ENCODE results near the gene ROPN1B.

- TF ChIP-seq CTCF (conservative IDR thresholded peaks at IDR 0.05; ENCODE audit: low read length) (no peak), EZH2phosphoT487 (IDR thresholded peaks at IDR 0.05; ENCODE audit: borderline replicate concordance, low read depth, low read length) (no peak)
Observed at GRCh38 chr3:125965505-125965904, 3.5 kb upstream of the ROPN1B start.

All from OCI-LY7 (cell line).